ENCODE data around the gene MED12L.

MED12L gene

DNA sequence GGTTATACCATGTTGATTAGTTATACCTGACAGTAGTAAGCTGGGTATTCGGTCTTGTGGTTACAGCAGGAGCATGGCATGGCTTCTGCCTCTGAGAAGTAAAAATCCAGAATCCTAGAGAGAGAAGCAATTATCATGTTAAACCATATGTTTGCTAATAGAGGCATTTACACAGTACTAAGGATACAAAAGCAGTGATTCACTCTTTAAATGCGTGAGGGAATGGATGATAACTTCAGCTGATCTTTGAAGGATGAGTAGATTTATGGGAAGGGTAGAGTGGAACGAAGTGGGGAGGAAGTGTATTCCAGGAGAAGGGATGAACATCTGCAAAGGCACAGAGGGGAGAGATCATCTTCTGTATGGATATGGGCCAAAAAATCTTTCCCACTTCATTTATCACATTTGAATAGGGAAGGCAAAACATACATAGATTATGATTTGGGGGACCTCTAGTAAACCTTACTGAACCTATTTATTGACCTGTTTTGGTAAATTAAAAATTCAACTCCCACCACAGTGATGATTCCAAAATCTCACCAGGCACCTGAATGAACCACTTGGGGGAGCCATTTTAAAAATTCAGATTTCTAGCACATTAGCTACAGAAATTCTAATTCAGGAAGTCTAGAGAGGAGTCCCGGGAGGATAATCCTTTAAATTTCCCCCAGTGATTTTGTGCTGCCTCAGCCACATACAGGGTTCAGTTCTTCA is 340.3 kb downstream of the MED12L start:
- DNase-seq (ENCODE audit: low spot score) = no peak

DNA sequence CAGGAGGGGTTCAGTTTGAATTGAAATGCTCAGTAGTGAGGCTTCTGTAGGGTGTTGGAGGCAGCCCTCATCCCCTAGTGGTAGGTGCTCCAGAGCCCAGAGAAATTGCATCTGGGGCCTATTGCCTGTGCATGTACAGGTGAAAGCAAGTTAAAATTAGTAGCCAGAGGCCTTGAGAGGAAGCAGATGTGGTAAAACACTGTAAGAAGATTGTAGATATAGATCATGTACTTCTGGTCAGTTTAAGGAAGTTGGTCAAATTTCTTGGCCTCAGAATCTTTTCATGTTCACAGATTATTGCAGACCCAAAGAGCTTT is 340.8 kb downstream of the MED12L start:
- DNase-seq (ENCODE audit: low spot score) = no peak

DNA sequence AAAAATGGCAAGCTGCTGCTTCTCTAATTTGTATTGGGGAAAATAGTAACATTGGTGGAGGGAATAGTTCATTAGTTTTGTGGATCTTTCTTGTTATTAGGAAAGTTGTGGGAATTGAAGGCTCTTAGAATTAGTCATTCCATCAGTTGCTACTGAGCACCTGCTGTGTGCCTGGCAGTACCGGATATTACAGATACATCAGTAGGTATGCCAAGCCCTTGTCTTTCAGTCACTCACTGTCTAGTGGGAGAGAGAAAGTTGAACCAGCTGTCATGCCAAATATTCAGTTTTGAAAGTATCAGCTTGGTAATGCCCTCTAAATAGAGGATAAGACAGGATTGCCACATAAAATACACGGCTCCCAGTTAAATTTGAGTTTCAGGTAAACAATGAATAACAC is 342.9 kb downstream of the MED12L start:
- no peak for DNase-seq (ENCODE audit: low spot score)

DNA sequence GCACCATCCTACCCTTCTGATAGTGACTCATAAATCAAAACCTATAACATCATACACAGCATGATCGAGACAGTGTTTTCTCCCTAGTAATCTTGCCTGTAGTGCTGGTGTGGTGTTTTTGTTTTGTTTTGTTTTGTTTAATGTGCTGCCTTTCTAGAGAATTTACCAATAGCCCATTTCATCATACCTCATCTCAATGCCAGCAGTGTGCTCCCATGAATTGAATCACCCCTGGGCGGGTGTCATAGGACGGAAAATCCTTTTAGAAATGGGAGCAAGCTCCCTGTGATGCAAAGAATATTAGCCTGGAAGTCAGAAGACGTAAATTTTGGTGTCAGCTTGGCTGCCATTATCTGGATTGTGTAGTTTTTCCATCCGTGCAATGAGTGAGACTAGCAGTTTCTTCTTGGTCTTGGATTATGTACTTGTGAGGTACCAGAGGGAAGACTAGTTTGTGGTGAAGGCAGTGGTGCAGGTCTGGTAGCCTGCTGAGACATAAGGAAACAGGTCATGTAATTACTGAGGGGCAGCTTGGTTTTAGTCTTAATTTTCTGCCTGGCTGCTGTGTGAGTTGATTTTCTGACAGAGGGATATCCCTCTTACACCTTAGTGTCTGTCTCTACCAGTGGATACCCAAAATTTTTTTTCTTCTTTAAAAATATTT is 345.5 kb downstream of the MED12L start:
- DNase-seq (ENCODE audit: low spot score) = no peak

DNA sequence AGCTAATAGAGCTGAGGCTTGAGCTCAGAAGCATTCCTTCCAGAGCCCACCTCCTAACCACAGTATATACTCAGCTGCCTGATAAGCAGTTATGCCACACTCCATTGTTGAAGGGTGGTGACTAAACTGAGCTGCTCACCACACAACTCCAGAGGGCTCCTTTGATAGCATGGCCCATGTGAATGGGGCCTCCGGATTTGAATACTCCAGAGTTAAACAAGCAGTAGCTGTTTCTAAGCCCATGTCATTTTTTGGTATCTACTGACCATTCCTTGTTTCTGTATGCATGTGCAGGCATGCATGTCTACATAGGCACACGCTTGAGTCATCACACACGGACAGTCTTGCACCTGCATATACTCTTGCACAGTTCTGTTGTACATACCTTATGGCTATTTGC is 346.5 kb downstream of the MED12L start:
- peak; percentile 50 for DNase-seq (ENCODE audit: low spot score)

DNA sequence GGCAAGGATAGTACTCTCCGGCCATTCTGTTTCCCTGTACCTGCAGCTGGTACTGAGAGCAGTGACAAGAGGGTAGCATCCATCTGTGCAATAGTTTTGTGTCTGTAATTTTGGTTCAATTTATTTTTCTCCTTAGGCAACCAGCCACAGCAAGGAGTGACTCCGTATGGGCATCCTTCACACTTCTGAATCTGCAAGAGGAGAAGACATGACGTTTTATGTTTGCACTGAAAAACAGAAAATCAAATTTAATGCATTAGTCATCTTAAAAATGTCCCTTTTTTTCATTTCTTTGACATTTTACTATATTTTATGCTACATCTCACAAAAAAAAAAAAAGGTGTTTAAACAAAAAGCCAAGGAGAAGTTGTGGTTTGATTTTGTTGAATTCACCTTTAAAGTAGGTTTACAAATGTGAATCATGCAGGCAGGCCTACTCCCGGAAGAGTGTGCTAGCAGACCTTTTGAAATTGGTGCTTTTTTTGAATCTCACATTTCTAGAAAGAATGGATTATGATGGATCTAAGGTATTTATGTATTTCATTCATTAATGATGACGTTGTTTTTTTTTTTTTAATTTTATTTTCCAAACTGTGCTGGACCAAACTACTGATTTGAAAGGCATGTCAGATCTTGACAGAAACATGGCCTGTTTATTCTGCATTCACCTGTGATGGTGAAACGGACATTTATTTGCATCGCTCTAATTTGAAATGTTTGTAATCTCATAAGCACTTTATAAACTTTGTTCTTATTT is 347.3 kb downstream of the MED12L start:
- no peak for DNase-seq (ENCODE audit: low spot score)

DNA sequence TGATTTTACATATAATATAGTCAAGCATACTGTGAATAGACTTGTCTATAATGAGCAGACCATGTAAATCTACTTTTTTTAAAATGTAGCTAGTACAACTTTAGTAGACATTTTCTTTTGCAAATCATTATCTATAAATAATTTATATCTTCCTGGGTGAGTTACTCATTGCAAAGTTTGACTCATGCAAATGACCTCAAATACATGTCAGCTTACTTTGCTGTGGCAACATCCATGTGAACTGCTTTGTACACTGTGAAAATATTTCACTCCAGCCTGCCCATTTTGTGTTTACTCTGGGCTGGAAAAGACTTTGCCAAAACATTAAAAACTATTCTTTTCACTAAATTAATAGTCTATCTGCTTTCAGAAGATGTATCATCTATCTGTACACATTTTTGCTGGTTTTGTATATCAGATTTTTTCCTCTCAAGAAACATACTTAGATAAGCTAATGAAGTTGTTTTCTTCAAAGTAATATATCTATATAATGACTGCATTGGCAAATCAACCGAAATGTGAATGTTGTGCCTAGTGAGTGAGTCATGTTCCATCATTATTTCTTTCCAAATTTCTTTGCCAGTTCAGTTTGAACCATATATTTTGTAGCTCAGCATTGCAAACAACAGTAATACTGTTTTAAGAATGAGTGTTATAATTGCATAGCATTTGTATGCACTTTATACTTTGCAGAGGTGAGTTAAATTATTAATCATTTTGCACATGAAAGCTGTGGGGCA is 348.9 kb downstream of the MED12L start:
- DNase-seq (ENCODE audit: low spot score) = peak; percentile 83

DNA sequence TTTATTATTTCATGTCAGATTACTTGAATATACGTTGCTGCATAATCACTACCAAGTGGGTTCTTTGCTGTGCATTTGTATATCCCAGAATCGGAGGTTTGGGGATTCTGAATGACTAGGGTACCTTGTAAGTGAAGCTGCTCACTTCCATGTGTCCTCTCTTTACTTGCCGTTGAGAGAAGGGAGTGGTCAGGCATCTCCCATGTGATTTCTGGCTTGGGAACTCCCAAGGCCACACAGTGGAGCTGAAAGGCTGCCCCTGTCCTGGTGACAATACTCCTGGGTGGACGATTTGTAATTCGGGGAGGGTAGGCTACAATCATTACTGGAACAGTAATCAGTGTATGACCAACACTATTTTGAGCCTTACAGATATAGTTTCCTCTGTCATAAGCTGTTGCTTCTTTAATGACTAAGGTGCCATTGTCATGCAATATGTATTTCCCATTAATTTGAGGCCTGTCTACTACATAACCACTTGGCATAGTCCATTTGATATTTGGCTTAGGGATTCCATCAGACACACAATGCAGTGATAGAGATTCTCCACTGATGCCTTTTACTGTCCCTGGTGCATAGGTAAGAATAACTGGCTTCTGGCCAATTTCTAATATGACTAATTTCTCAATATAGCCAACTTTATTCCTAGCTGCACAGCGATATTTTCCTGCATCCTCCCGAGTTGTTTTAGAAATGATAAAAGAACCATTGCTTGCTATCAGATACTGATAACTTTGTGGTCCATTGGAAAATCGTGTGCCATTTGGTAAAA is 351.4 kb downstream of the MED12L start:
- DNase-seq (ENCODE audit: low spot score) = no peak

DNA sequence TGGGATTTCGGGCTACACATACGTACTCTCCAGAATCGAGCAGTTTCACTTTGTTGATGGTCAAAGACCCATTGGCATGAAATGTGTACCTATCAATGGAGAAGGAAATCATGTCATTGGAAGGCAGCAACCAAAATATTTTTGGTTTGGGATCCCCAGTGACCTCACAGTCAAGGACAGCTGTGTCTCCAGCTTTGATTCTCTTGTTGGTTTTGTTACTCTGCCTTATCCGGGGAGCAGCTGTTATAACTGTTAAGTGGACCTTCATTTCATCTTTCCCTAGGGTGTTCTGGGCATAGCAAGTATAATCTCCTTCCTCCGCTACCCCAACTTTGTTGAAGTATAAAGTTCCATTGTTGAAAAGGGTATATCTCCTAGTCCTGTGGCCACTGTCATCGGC is 352.4 kb downstream of the MED12L start:
- DNase-seq (ENCODE audit: low spot score) = no peak

DNA sequence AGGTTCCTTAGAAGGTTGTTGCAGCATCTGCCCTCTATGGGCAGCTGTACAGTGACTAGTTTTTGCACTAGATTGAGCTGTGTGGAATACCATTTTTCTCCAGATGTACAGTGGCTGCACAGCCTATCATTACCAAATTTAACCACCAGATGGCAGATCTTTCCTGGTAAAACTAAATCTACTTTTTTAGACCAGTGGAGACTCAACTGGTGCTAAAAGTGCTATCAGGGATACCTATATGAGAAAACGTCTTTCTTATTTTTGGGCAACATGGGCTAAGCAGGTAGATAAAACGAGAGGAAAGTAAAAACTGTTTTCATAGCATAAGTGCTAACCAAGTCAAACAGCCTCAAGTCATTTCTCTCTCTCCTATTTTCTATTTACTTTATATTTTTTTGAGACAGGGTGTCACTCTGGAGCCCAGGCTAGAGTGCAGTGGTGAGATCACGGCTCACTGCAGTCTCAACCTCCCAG is 354.2 kb downstream of the MED12L start:
- peak; percentile 47 for DNase-seq (ENCODE audit: low spot score)

DNA sequence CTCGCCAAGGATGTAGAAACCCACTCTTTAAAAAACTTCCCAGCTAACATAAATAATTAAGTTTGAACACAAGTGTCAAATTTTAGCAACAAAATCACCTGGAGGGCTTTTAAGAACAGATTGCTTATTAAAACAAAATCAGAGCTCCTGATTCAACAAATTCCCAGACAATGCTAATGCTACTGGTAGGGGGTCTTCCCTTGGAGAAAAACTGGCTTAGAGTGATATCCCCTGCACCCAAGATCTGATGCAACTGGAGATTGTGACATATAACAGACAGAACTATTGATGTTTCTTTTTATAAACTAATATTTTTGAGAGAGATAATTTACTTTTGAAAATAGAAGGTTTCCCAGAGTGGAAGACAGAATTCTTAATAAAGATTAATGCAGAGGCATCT is 355.5 kb downstream of the MED12L start:
- DNase-seq (ENCODE audit: low spot score) = no peak

DNA sequence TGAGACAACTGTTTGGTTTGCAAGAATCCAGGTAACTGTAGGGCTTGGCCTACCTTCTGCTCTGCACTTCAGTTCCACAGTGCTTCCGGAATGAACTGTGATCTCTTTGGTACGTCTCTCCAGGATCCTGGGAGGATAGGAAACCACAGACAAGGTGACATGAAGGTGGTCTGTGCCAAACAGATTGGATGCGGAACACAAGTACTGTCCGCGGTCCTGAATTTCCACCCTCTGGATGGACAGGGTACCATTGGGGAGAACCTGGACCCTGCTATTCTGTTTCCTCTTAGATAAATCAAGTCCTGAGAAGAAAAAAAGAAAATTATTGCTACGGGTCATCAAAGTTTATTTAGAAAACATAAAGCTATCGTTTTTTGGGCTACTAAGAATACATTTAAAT is 358.1 kb downstream of the MED12L start:
- no peak for DNase-seq (ENCODE audit: low spot score)

DNA sequence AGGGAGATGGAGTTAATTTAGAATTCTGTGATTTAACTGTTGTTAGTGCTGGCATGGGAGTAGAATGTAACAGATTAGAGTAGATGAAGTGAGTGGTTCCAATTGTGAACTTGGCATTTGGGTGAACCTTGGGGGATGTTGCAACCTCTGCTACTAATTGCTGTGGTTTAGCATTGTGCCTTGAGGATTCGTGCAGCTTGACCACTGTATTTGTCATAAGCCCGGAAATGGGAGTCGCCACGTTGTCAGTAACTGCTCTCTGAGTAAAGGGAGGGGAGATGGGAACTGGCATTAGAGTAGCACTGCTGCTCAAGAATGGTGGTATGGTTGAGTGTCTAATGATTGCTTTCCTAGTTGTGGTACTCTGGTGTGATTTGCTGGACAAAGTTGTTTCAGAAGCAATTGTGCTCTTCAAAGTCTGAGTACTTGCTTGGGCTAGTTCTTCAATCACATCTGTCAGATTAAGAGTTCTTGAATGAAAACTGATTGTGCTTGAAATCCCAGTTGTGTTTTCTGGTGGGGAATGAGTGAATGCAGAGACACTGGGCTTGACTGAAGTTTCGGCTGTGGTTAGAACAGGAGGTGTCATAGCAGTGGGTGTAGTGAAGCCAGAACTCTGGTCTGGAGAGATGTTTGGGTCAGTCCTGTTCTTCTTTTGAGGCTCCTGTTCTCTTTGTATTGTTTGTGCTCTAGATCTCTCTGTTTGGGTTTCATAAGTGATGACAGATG is 360.0 kb downstream of the MED12L start:
- peak; percentile 55 for DNase-seq (ENCODE audit: low spot score)

DNA sequence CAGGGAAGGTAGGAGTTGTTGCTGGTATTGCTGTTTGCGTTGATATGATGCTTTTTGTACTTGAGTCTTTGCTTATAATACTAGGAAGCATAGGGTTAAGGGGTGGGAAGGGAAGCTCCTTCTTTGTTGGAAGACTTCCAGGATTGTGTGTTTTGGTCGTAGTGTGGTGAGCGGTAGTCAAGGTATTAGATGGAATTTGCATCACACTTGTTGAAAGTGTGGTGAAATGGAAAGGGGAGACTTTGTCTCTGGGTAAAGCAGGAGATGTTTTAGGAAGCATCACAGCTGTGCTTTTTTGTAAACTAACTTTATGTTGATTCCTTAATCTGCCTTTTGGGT is 360.5 kb downstream of the MED12L start:
- no peak for DNase-seq (ENCODE audit: low spot score)

DNA sequence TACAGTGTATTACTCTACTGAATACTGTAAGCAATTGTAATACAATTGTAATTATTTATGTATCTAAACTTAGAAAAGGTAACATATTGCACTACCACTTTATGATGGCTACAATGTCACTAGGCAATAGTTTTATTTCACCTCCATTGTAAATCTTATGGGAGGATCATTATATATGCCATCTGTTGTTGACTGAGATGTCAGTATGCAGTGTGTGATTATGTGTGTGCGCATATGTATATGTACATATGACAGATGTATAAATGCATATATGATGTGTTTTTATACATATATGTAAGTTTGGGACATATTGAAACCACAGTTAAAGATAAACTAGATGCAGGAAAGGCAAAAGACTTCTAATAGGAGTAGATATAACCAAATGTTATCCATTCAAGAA is 366.9 kb downstream of the MED12L start:
- no peak for DNase-seq (ENCODE audit: low spot score)

DNA sequence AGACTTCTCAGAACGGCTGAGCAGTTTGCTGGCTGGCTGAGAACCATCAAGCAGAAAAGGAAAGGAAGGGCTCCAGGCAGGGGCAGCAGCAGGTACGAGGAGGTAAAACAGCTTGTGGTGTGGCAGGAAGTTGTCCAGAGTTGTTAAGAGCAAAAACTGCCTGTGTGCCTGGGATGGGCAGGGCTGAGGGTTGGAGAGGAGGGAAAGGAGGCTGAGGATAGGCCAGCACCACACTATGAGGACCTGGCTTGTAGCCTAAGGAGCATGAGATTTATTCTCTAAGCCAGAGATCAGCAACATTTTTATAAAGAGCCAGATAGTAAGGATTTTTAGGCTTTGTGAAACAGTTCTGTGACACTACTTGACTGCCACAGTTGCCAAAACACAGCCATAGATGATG is 367.4 kb downstream of the MED12L start:
- DNase-seq (ENCODE audit: low spot score) = no peak

DNA sequence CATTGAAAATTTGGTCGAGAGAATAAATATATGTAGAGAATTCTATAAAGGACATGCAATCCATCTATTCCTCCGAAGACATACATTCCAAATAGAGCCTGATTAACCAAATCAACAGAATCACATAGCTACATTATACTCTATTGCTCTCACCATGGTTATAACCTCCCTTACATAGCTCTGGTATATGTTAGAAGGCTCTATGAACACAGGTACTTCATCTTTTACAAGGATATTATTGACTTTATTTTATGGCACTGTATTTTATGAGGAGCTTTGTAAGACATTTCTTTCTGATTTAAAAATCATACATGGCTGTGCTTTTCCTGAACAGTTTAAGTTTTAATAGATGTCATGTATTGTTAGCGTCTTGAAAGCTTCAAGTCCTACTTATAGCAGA is 370.6 kb downstream of the MED12L start:
- DNase-seq (ENCODE audit: low spot score) = no peak

DNA sequence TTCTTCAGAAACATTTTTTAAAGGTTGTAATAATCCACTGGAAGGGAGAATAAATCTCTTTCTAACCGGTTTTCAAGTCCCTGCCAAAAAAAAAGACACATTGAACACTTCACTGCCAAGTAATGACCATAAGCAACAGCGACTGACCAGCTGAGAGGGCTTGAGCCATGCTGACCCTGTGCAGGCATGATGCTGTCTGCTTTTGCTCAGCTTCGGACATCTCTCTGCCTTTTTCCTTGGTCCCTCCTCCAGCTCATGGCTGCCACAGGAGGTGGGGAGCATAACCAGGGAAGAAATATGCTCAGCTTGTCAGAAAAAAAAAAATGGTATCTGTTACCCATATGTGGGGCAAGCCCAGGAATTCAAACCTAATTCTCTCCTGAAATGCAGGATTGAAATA is 373.9 kb downstream of the MED12L start:
- no peak for DNase-seq (ENCODE audit: low spot score)

DNA sequence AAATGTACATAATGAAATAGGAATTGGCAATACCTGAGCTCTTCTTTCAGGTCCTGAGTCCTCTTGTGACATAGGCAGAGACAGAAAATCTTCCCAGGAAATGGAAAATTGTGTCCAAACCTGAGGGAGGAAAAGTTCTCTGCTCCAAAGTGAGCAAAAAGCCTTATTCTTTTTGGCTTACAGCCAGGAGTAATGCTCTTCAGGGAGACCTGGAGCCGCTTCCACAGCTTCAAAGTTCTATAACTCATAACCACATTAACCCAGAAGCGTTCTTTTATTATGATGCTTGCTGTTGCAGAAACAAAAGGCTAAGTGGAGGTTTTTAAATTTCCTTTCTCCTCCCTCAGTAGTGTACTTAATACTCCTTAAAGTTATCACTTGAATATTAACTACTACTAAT is 374.8 kb downstream of the MED12L start:
- DNase-seq (ENCODE audit: low spot score) = no peak

DNA sequence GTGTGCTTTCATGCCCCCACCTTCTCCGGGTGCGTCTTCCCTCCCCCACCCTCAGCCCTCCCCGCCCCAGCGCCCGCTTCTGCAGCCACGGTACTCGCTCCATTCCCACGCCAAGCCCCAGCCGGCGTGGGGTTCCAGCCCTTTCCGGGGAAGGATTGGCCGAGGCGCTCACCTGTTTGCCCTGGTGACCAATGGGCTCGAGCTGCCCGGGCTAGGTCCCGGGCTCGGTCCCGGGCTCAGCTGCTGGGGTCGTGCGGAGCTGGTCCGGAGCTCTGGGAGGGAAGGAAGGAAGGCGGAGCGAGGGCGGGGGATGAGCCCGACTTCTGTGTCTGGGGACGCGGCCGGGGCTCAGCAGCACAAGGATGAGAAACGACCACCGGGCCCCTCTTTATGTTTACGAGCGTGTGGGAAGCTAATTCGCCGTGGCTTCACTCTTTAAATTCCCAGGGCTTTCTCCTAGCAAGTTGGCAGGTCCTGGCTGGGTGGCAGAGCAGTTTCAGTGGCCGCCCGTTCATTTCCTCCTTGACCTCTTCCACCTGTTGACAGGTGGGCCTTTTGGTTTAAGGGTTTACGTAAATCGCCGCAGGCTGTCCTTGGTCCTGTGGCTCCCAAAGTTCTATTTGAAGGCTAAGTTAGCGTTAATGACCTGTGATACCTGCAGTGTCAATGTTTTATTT is 375.4 kb downstream of the MED12L start, which contains the start of gene IGSF10:
Gene IGSF10, minus strand, starts transcription at position 288 of the 677 bp plus-strand sequence. CDS start 2,352 bp downstream, outside the sequence.
- DNase-seq (ENCODE audit: low spot score) = peak; percentile 18

Data from AG08396 (cell line).